ENCODE results near the gene RPTOR. TPM values are rescaled to one million over a fixed set of nuclear protein-coding genes. Genes with fewer than 3 reads are reported as not detected.

The RPTOR gene
- total and polyA plus RNA-seq, 2 donors (not counting 3 experiments of a cell fraction or from before 2014, with no cell fraction given), result 10.7 to 41.8 TPM

DNA sequence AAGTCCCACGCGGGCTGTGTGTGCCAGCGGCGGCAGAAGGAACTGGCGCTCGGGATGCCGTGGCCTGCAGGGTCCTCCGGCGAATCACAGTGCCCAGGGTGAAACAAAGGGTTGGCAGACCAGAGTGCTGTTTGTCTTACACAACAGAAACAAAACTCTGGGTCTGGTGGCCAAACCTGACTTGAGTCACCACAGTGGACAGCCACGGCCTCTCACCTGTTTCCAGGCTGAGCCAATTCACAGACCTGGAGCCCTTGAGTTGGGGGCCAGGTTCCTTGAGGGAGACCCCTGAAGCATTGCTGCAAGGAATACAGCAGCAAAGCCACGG, 444.9 kb downstream of the RPTOR start:
- ChIA-PET POLR2A (no interaction called here), CTCF (interaction anchor here (0.7 to 3.4 kb wide), 21 partner anchors 16 to 563 kb away, joined by 3 to 62 read pairs (median 5); partner anchors contain the start of genes NDUFAF8 and TEPSIN)
- H3K4me2 ChIP-seq (ENCODE audit: insufficient read depth, low read length), result no peak overlapping the region
- dilution Hi-C loops (cut with MboI; ENCODE audit: extremely low pct_ligation_motif_present, low sequenced_read_pairs), result no loop called here
- H3K27ac ChIP-seq (ENCODE audit: insufficient read depth, low read depth, low read length), result no peak overlapping the region
- H3K36me3 ChIP-seq (ENCODE audit: control insufficient read depth in 2 of 2, extremely low read depth in 1 of 2, insufficient read depth in 2 of 2, low read length in 2 of 2), result no peaks in the 10 kb centered on the region
- DNase-seq (ENCODE audit: low read depth, low spot score), result no peak
- H4K20me1 ChIP-seq (replicated peaks; ENCODE audit: control insufficient read depth, extremely low read depth, insufficient read depth, low read length), result no peaks in the 10 kb centered on the region
- H3K79me2 ChIP-seq (ENCODE audit: control insufficient read depth, insufficient read depth, low read length), result peaks cover 14% of the 10 kb centered on the region
- no peaks in the 10 kb centered on the region for H3K9me1 ChIP-seq (replicated peaks; ENCODE audit: control insufficient read depth, extremely low read depth, insufficient read depth, low read length)
- H3K27me3 ChIP-seq (ENCODE audit: control insufficient read depth in 2 of 2, insufficient read depth in 2 of 2, low read length in 2 of 2), result no peaks in the 10 kb centered on the region
- BruUV-seq (replicated peaks), result no TSS peak
- H2AFZ ChIP-seq (ENCODE audit: low read depth, low read length), result no peak overlapping the region
- no peak overlapping the region for H3K9ac ChIP-seq (replicated peaks; ENCODE audit: extremely low read depth, insufficient read depth, low read length)
- no peaks in the 10 kb centered on the region for H3K9me3 ChIP-seq (replicated peaks; ENCODE audit: control insufficient read depth, insufficient read depth, low read length)
- no peak overlapping the region for H3K4me3 ChIP-seq (replicated peaks in 1 of 3; ENCODE audit: insufficient read depth in 1 of 3, low read depth in 1 of 3, low read length in 3 of 3)
- TF ChIP-seq EZH2 (IDR thresholded peaks at IDR 0.05; ENCODE audit: borderline replicate concordance, low read depth, low read length, severe bottlenecking) (no peak), MYC (IDR thresholded peaks at IDR 0.05; ENCODE audit: low read depth, low read length) (no peak), JUN (IDR thresholded peaks at IDR 0.05; ENCODE audit: borderline replicate concordance, insufficient read depth, insufficient read length, low read depth) (no peak), POLR2A (IDR thresholded peaks at IDR 0.05; ENCODE audit: low read depth, low read length) (no peak), GATA2 (IDR thresholded peaks at IDR 0.05; ENCODE audit: insufficient read depth, insufficient read length, low read depth, low read length) (no peak), FOS (IDR thresholded peaks at IDR 0.05; ENCODE audit: borderline replicate concordance, insufficient read depth, low read length) (no peak), POLR2AphosphoS5 (IDR thresholded peaks at IDR 0.05; ENCODE audit: insufficient read depth, low read depth, low read length) (no peak)
- TF ChIP-seq, protein P1, sequence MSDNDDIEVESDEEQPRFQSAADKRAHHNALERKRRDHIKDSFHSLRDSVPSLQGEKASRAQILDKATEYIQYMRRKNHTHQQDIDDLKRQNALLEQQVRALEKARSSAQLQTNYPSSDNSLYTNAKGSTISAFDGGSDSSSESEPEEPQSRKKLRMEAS (IDR thresholded peaks at IDR 0.05; ENCODE audit: insufficient read depth, insufficient read length), result no peak
- TF ChIP-seq, protein P2, sequence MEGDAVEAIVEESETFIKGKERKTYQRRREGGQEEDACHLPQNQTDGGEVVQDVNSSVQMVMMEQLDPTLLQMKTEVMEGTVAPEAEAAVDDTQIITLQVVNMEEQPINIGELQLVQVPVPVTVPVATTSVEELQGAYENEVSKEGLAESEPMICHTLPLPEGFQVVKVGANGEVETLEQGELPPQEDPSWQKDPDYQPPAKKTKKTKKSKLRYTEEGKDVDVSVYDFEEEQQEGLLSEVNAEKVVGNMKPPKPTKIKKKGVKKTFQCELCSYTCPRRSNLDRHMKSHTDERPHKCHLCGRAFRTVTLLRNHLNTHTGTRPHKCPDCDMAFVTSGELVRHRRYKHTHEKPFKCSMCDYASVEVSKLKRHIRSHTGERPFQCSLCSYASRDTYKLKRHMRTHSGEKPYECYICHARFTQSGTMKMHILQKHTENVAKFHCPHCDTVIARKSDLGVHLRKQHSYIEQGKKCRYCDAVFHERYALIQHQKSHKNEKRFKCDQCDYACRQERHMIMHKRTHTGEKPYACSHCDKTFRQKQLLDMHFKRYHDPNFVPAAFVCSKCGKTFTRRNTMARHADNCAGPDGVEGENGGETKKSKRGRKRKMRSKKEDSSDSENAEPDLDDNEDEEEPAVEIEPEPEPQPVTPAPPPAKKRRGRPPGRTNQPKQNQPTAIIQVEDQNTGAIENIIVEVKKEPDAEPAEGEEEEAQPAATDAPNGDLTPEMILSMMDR (IDR thresholded peaks at IDR 0.05; ENCODE audit: extremely low read depth in 1 of 2, insufficient read depth in 1 of 2, low read depth in 1 of 2, low read length in 2 of 2), result no peak
- peaks cover 9% of the 10 kb centered on the region for H3K4me1 ChIP-seq (ENCODE audit: control insufficient read depth, extremely low read depth, insufficient read depth, low read length)
- FAIRE-seq, result no peak
- intact Hi-C loops (cut with micrococcal nuclease), result loop anchor here (1.0 kb wide), 2 partner anchors 108 to 112 kb away; no protein-coding TSS in a partner anchor

Measured in endothelial cell of umbilical vein (primary cell).